ENCODE results near the gene GPR137. TPM values are rescaled to one million over a fixed set of nuclear protein-coding genes. Genes with fewer than 3 reads are reported as not detected.

Gene GPR137
- total and polyA plus RNA-seq, 4 donors: 6.7 to 22.2 (median 9.0) TPM

GRCh38 chr11:64244966-64245365 lies 40.7 kb upstream of the GPR137 start:
- peak overlapping the region in 1 of 2 donors; percentile 36 for H3K9ac ChIP-seq (ENCODE audit: low read depth in 1 of 2, low read length in 2 of 2)
- H3K36me3 ChIP-seq (ENCODE audit: control insufficient read depth in 4 of 4, insufficient read depth in 3 of 4, low read depth in 1 of 4, low read length in 3 of 4): peaks cover 0 to 6% (median 4%) of the 10 kb centered on the region in 4 donors
- H3K9me3 ChIP-seq (ENCODE audit: control insufficient read depth in 4 of 4, low read length in 3 of 4): no peaks in the 10 kb centered on the region

More at GRCh38 chr11:64244966-64245365, 40.7 kb upstream of the GPR137 start:
- Histone ChIP-seq H3K4me3 (ENCODE audit: low read depth in 1 of 3, low read length in 3 of 3) (peak overlapping the region in 2 of 3 donors; percentile 89 to 92), H3K4me1 (ENCODE audit: control insufficient read depth in 4 of 4, insufficient read depth in 4 of 4, low read length in 3 of 4) (peaks cover 16 to 62% (median 46%) of the 10 kb centered on the region in 4 donors), H3K27ac (ENCODE audit: low read depth in 1 of 2, low read length in 2 of 2) (peak overlapping the region; percentile 90 to 92), H3K27me3 (ENCODE audit: control insufficient read depth in 4 of 4, insufficient read depth in 4 of 4, low read length in 3 of 4) (no peaks in the 10 kb centered on the region)
- TF ChIP-seq FOXA2 (IDR thresholded peaks at IDR 0.05) (no peak), GABPA (IDR thresholded peaks at IDR 0.05 in 1 of 2, conservative IDR thresholded peaks at IDR 0.05 in 1 of 2) (no peak), ZBTB33 (IDR thresholded peaks at IDR 0.05) (no peak), EGR1 (IDR thresholded peaks at IDR 0.05; ENCODE audit: low read depth in 2 of 2) (no peak), RXRA (IDR thresholded peaks at IDR 0.05) (no peak), TAF1 (conservative IDR thresholded peaks at IDR 0.05) (no peak), RAD21 (IDR thresholded peaks at IDR 0.05) (no peak), YY1 (IDR thresholded peaks at IDR 0.05) (no peak), REST (IDR thresholded peaks at IDR 0.05) (no peak), SP1 (IDR thresholded peaks at IDR 0.05) (no peak), HNF4G (IDR thresholded peaks at IDR 0.05) (no peak), ATF3 (IDR thresholded peaks at IDR 0.05) (no peak), JUND (IDR thresholded peaks at IDR 0.05) (no peak), MAX (IDR thresholded peaks at IDR 0.05) (no peak), NR2F2 (IDR thresholded peaks at IDR 0.05) (no peak), HNF4A (conservative IDR thresholded peaks at IDR 0.05) (no peak), FOXA1 (IDR thresholded peaks at IDR 0.05) (no peak), CTCF (IDR thresholded peaks at IDR 0.05; ENCODE audit: low read depth, low read length, missing input control) (no peak)
- WGBS: 23% methylated on average over 6 of the region's 6 CpGs
- no peak for DNase-seq (ENCODE audit: low spot score)
